HEK293 (cell line): Measurements from ENCODE around the gene TNIK.
A peak's percentile ranks its signal among the peaks of the same experiment; 100 is the strongest.

ENCODE experiments used
- CTCF ChIA-PET: fragments of 350-600 bp; formaldehyde crosslinking; extraction: SDS; loops from one replicate; lab custom pipeline; 2021; ENCODE audit warnings: antibody characterized with exemption; lab: Yijun Ruan, JAX
- POLR2A ChIA-PET: fragments of 300-600 bp; formaldehyde crosslinking; extraction: SDS; loops from one replicate; lab custom pipeline; 2020; ENCODE audit warnings: antibody characterized with exemption, inconsistent platforms; lab: Yijun Ruan, JAX
- H3K27ac ChIP-seq: fragments of 200-500 bp; sonication (Bioruptor generic); 2 replicates; pipeline ENCODE4 v1.5.1; 2014; ENCODE audit warnings: low read depth, low read length, control low read depth, inconsistent platforms; ENCODE audit errors: extremely low read depth
- H3K36me3 ChIP-seq, 2 experiments: fragments of 200-500 bp in 1 of 2; sonication (Bioruptor generic) in 1 of 2; 1 replicate in 1 of 2; 2 replicates in 1 of 2; pipeline ENCODE4 v1.5.1; 2014 to 2017; ENCODE audit warnings: inconsistent platforms in 2 of 2, low read length in 2 of 2; ENCODE audit not compliant: control insufficient read depth in 2 of 2, insufficient read depth in 1 of 2
- H3K4me1 ChIP-seq: fragments of 200-500 bp; sonication (Bioruptor generic); 2 replicates; pipeline ENCODE4 v1.5.1; 2014; ENCODE audit warnings: mild to moderate bottlenecking, low read length, inconsistent platforms; ENCODE audit not compliant: control insufficient read depth, insufficient read depth
- H3K4me3 ChIP-seq: 2 replicates; pipeline ENCODE4 v1.5.1; 2011; ENCODE audit warnings: low read depth, mild to moderate bottlenecking, control low read depth, low read length, moderate library complexity
- H3K9me3 ChIP-seq: fragments of 200-500 bp; sonication (Bioruptor generic); 2 replicates; pipeline ENCODE4 v1.5.1; 2014; ENCODE audit warnings: low read depth, low read length, inconsistent platforms; ENCODE audit not compliant: control insufficient read depth, insufficient read depth
- EGR2 ChIP-seq: fragments of 450-650 bp; formaldehyde crosslinking; IDR thresholded peaks from 2 replicates; pipeline ENCODE4 v1.5.1; 2016; ENCODE audit warnings: low read depth, missing biosample characterization, missing genetic modification characterization
- ELK4 ChIP-seq: IDR thresholded peaks from 2 replicates; pipeline ENCODE4 v1.6.1; 2011; ENCODE audit warnings: mild to moderate bottlenecking, low read depth, low read length, borderline replicate concordance
- HOXD13 ChIP-seq: sonication (generic); formaldehyde crosslinking; IDR thresholded peaks from 2 replicates; pipeline ENCODE4 v1.8.0; 2022; ENCODE audit warnings: missing genetic modification reagents, borderline replicate concordance
- KLF1 ChIP-seq: fragments of 450-650 bp; formaldehyde crosslinking; IDR thresholded peaks from 2 replicates; pipeline ENCODE4 v1.5.1; 2016; ENCODE audit warnings: missing biosample characterization, missing genetic modification characterization
- KLF9 ChIP-seq: fragments of 450-650 bp; formaldehyde crosslinking; IDR thresholded peaks from 2 replicates; pipeline ENCODE4 v1.5.1; 2016; ENCODE audit warnings: missing biosample characterization, missing genetic modification characterization, low read depth
- PRDM1 ChIP-seq: fragments of 450-650 bp; formaldehyde crosslinking; IDR thresholded peaks from 2 replicates; pipeline ENCODE4; 2016; ENCODE audit warnings: missing biosample characterization, missing genetic modification characterization
- PRDM10 ChIP-seq: fragments of 450-650 bp; formaldehyde crosslinking; IDR thresholded peaks from 2 replicates; pipeline ENCODE4 v1.5.1; 2016; ENCODE audit warnings: missing biosample characterization, missing genetic modification characterization
- PRDM4 ChIP-seq: fragments of 450-650 bp; formaldehyde crosslinking; IDR thresholded peaks from 2 replicates; pipeline ENCODE4 v1.5.1; 2017; ENCODE audit warnings: missing biosample characterization, missing genetic modification characterization
- PRDM6 ChIP-seq: fragments of 450-650 bp; formaldehyde crosslinking; IDR thresholded peaks from 2 replicates; pipeline ENCODE4 v1.5.1; 2017; ENCODE audit warnings: missing biosample characterization, missing genetic modification characterization
- YY2 ChIP-seq: fragments of 450-650 bp; formaldehyde crosslinking; IDR thresholded peaks from 2 replicates; pipeline ENCODE4 v1.5.1; 2016; ENCODE audit warnings: missing biosample characterization, missing genetic modification characterization
- ZBTB17 ChIP-seq: fragments of 450-650 bp; formaldehyde crosslinking; IDR thresholded peaks from 2 replicates; pipeline ENCODE4 v1.5.1; 2016; ENCODE audit warnings: missing biosample characterization, missing genetic modification characterization
- ZFHX2 ChIP-seq: fragments of 450-650 bp; formaldehyde crosslinking; conservative IDR thresholded peaks from 2 replicates; pipeline ENCODE4 v1.5.1; 2016; ENCODE audit warnings: missing biosample characterization, missing genetic modification characterization
- ZNF146 ChIP-seq: fragments of 450-650 bp; formaldehyde crosslinking; IDR thresholded peaks from 2 replicates; pipeline ENCODE4 v1.5.1; 2016; ENCODE audit warnings: missing biosample characterization, missing genetic modification characterization
- ZNF184 ChIP-seq: fragments of 450-650 bp; IDR thresholded peaks from 2 replicates; pipeline ENCODE4 v1.5.1; 2018; ENCODE audit warnings: missing biosample characterization, mild to moderate bottlenecking, missing genetic modification characterization
- ZNF2 ChIP-seq: fragments of 450-650 bp; formaldehyde crosslinking; IDR thresholded peaks from 2 replicates; pipeline ENCODE4 v1.5.1; 2016; ENCODE audit warnings: missing biosample characterization, missing genetic modification characterization
- ZNF292 ChIP-seq: fragments of 450-650 bp; formaldehyde crosslinking; IDR thresholded peaks from 2 replicates; pipeline ENCODE4 v1.5.1; 2016; ENCODE audit warnings: low read depth, missing biosample characterization, missing genetic modification characterization, borderline replicate concordance
- ZNF341 ChIP-seq: fragments of 450-650 bp; formaldehyde crosslinking; IDR thresholded peaks from 2 replicates; pipeline ENCODE4; 2016; ENCODE audit warnings: low read depth, missing biosample characterization, missing genetic modification characterization
- ZNF416 ChIP-seq: fragments of 450-650 bp; formaldehyde crosslinking; IDR thresholded peaks from 2 replicates; pipeline ENCODE4 v1.5.1; 2016; ENCODE audit warnings: missing biosample characterization, missing genetic modification characterization
- ZNF544 ChIP-seq: fragments of 450-650 bp; formaldehyde crosslinking; IDR thresholded peaks from 2 replicates; pipeline ENCODE4 v1.5.0; 2017; ENCODE audit warnings: missing biosample characterization, missing genetic modification characterization
- ZNF561 ChIP-seq: fragments of 450-650 bp; IDR thresholded peaks from 2 replicates; pipeline ENCODE4 v1.5.1; 2018; ENCODE audit warnings: missing biosample characterization, missing genetic modification characterization, borderline replicate concordance
- ZNF580 ChIP-seq: fragments of 450-650 bp; formaldehyde crosslinking; IDR thresholded peaks from 2 replicates; pipeline ENCODE4 v1.5.1; 2016; ENCODE audit warnings: missing biosample characterization, missing genetic modification characterization
- ZNF596 ChIP-seq: fragments of 450-650 bp; IDR thresholded peaks from 2 replicates; pipeline ENCODE4 v1.5.0; 2018; ENCODE audit warnings: missing biosample characterization, mild to moderate bottlenecking, missing genetic modification characterization, moderate library complexity
- ZNF600 ChIP-seq: fragments of 450-650 bp; formaldehyde crosslinking; IDR thresholded peaks from 2 replicates; pipeline ENCODE4 v1.5.1; 2016; ENCODE audit warnings: missing biosample characterization, missing genetic modification characterization
- ZNF623 ChIP-seq: fragments of 450-650 bp; formaldehyde crosslinking; IDR thresholded peaks from 2 replicates; pipeline ENCODE4 v1.5.1; 2016; ENCODE audit warnings: missing biosample characterization, missing genetic modification characterization
- ZNF76 ChIP-seq: fragments of 450-650 bp; formaldehyde crosslinking; IDR thresholded peaks from 2 replicates; pipeline ENCODE4; 2016; ENCODE audit warnings: low read depth, missing biosample characterization, missing genetic modification characterization, borderline replicate concordance

Gene TNIK

GRCh38 chr3:171311784-171312183, 148.4 kb downstream of the TNIK start:
- no peaks in the 10 kb centered on the region for H3K9me3 ChIP-seq
- ChIA-PET CTCF (no interaction called here), POLR2A (interaction anchor here (1.0 kb wide), 1 partner anchor 32 kb away, joined by 4 read pairs; no protein-coding TSS in a partner anchor)
- peaks cover 10% of the 10 kb centered on the region for H3K4me1 ChIP-seq
- no peak for TF ChIP-seq KLF1
- no peak for TF ChIP-seq ELK4
- no peak for TF ChIP-seq ZBTB17 (tag by site-specific recombination)
- peak; percentile 75 for TF ChIP-seq ZFHX2
- TF ChIP-seq ZNF146 (tag by site-specific recombination), result no peak
- TF ChIP-seq HOXD13, result no peak
- TF ChIP-seq PRDM4 (tag by site-specific recombination), result no peak
- TF ChIP-seq EGR2 (tag by site-specific recombination), result peak; percentile 29; the same call in 1 of the 2 replicates
- no peak for TF ChIP-seq ZNF580 (tag by site-specific recombination)
- no peak for TF ChIP-seq ZNF596 (tag by site-specific recombination)
- TF ChIP-seq, all 188 proteins: peak for 2
- Histone ChIP-seq H3K4me3 (no peak overlapping the region), H3K36me3 (no peaks in the 10 kb centered on the region), H3K27ac (no peak overlapping the region)

- ChIA-PET CTCF (interaction anchor here (0.5 kb wide), 1 partner anchor 29 kb away, joined by 3 read pairs; no protein-coding TSS in a partner anchor), POLR2A (interaction anchor here (0.5 kb wide), 1 partner anchor 149 kb away, joined by 3 read pairs; no protein-coding TSS in a partner anchor)
- no peaks in the 10 kb centered on the region for H3K9me3 ChIP-seq
- H3K4me1 ChIP-seq, result peaks cover 13% of the 10 kb centered on the region
- H3K36me3 ChIP-seq, result no peaks in the 10 kb centered on the region
- H3K27ac ChIP-seq, result no peak overlapping the region
- H3K4me3 ChIP-seq, result no peak overlapping the region
- TF ChIP-seq ZNF544 (tag by site-specific recombination), result no peak
- no peak for TF ChIP-seq ZNF292 (tag by site-specific recombination)
- TF ChIP-seq PRDM6 (tag by site-specific recombination), result 0 out of 2 replicates have a peak, but pooled peaks have one; percentile 19
- 0 out of 2 replicates have a peak, but pooled peaks have one; percentile 43 for TF ChIP-seq PRDM1
- TF ChIP-seq PRDM10 (tag by site-specific recombination), result peak; percentile 30; the same call in 1 of the 2 replicates
- no peak for TF ChIP-seq YY2
- TF ChIP-seq KLF9 (tag by site-specific recombination), result no peak
- peak; percentile 57; the same call in 1 of the 2 replicates for TF ChIP-seq ZBTB17 (tag by site-specific recombination)
- TF ChIP-seq ZNF2 (tag by site-specific recombination), result no peak
- no peak for TF ChIP-seq ZNF76 (tag by site-specific recombination)
- TF ChIP-seq ELK4, result no peak
- TF ChIP-seq ZNF184, result no peak
- TF ChIP-seq ZNF561, result no peak
- 0 out of 2 replicates have a peak, but pooled peaks have one; percentile 45 for TF ChIP-seq ZNF600 (tag by site-specific recombination)
- no peak for TF ChIP-seq ZNF623 (tag by site-specific recombination)
- no peak for TF ChIP-seq ZNF416 (tag by site-specific recombination)
- no peak for TF ChIP-seq ZNF341
Observed at GRCh38 chr3:171309906-171310359, 150.3 kb downstream of the TNIK start.
